Suppressor macrophage (primary cell): ENCODE data around the gene TPPP3.
A peak's percentile ranks its signal among the peaks of the same experiment; 100 is the strongest.
"Not testable (repeated sequence)": the region's sequence is repeated elsewhere in the genome, so short reads cannot be mapped to it uniquely, and the experiment has no call there.

Source experiments
- DNase-seq, 4 experiments: peaks; one replicate each; pipeline ENCODE4 v3.0.0-alpha.2; 2020 to 2022

The TPPP3 gene

DNA sequence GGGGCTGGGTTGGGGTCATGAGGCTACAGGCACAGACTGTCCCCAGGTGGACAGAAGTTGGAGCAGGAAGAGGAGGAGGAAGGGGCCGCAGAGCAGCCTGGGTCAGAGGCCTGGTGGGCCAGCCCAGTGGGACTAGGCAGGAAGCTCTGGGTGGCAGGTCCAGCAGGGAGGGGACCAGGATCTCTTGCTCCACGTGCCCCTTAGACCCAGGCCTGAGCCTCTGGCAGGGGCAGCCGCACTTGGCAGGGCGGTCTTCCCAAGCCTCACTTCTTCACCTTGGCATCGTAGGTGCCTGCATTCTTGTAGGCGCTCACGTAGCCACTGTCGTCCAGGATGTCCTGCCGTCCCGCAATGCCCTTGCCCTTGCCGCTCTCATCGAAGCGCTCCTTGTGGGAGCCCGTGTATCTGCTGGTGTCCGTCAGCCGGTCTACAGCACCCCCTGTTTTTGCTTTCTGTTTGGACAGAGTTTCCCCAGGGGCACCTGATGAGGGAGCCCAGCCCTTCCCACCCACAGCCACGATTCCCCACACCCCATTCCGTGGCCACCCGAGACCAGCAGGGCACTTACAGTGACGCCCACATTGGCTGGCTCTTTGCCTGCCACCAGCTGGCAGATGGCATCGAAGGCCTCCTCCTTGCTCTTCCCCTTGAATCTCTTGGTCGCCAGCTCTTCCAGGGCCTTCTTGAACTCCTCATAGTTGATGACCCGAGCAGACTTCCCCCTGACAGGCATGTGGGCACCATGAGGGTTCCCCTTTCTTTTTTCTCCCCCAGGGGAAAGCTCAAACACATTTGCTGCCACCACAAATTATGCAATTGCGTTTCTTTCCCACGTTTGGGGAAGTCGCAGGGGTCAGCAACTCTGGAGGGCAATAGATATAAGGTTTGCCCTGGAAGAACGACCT lies 3.1 kb downstream of the TPPP3 start:
- peak; percentile 93 to 98 (median 96) for DNase-seq

DNA sequence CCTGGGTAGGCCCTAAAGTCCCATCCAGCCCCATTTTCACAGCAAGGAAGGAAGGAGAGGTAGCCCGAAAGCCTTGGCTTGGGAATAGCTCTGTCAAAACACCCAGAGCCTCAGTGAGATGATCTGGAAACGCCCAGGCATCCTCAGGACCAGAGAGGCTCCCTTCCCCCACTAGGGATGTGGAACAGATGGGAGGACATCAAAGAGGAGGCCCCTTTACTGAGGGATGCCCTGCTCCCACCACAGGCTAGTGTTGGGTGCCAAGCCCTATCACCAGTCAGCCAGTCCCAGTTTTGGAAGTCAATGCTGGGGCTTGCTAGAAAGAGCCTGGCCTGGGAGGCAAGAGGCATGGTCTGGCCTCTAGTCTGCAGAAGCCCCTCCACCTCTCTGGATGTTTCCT lies 4.7 kb downstream of the TPPP3 start:
- no peak for DNase-seq

DNA sequence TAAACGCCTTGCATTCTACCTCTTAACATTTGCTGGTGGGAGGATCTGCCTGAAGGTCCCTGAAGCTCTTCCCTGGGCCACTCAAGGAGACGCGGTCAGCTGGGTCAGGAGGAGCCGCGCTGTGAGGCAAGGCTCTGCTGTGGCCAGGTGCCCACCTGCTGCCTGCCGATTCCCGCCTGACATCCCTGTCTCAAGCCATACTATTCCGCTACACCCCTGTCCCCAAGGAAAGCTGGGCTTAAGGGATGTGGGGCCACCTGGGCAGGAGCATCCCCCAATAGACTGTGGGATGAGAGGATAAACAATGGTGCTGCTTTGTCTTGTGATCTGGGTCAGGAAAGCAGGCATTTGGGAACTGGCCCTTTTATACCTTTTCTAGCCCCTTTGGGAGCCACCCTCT lies 5.1 kb downstream of the TPPP3 start:
- no peak for DNase-seq

GRCh38 chr16:67387479-67388079 lies 5.7 kb downstream of the TPPP3 start:
- DNase-seq: no peak

- no peak for DNase-seq
These were observed 6.3 kb downstream of the TPPP3 start for GRCh38 chr16:67386861-67387455.

DNA sequence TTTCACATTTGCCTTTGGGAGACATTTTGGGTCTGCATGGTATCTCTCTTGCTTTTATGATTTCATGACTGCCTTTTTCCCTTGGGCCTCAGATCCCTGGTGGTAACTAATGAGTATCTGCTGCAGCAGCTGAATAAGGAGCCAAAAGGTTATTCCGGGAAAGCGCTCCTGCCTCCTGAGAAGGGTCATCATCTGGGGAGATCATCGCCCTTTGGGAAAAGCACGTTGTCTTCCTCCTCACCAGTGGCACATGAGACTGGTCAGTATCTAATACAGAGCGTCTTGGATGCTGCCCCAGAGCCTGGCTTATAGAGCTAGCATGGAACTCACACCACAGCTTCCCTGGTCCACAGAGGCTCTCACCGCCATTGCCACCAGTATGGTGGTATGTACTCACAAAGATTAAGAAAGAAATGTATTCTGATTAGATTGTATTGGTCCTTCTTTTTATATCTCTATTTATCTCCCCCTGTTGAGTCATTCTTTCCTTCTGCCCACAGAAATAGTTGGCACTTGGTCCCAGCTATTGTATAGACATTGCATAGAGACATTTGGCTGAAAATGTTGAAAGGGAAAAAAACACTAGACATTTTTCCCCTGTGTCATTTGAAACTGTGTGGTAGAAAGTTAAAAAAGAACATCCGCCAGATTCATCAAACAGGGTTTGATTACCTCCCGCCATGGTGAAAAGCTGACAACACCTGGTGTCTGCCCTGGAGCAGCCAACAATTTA lies 8.4 kb downstream of the TPPP3 start:
- DNase-seq: no peak

DNA sequence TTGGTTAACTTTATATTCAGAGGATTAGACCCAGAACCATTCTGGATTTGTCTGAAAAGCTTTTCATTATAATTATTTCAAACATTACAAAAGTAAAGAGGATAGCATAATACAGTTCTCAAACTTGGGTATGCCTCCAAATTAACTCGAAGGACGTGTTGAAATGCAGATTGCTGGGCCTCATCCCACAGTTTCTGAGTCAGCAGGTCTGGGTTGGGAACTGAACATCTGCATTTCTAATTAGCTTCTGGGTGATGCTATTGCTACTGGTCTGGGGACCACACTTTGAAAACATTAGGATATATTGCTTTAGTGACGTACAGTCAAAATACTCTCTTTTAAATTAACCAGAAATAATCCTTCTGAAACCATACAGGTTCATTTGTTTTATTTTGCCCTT lies 10.0 kb downstream of the TPPP3 start:
- peak; percentile 28 to 58 (median 44) for DNase-seq

DNA sequence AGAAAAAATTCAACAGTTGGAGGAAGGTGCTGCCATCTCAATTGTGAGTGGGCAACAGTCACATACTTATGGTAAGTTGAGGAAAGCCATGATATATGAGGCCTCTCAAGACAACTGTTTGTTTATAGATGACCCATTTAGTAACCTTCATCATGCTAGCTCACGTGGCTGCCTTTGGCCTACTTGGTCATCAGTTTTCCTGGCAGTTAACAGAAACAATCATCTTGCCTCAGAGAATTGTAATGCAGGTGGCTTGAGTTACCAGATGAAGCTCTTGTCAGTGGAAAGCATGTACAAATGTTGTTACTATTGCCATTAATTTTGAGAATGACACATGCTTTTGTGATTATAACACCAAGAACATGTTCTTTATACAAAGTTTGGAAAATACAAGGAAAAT lies 14.7 kb downstream of the TPPP3 start:
- DNase-seq: no peak

DNA sequence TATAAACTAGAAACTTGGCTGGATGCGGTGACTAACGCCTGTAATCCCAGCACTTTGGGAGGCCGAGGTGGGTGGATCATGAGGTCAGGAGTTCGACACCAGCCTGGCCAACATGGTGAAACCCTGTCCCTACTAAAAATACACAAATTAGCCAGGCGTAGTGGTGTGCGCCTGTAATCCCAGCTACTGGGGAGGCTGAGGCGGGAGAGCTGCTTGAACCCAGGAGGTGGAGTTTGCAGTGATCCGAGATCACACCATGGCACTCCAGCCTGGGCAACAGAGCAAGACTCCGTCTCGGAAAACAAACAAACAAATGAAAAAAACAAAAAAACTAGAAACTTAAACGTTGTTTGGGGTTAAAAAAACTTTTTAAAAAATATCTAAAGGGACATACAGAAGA lies 17.3 kb downstream of the TPPP3 start:
- DNase-seq: not testable (repeated sequence)

DNA sequence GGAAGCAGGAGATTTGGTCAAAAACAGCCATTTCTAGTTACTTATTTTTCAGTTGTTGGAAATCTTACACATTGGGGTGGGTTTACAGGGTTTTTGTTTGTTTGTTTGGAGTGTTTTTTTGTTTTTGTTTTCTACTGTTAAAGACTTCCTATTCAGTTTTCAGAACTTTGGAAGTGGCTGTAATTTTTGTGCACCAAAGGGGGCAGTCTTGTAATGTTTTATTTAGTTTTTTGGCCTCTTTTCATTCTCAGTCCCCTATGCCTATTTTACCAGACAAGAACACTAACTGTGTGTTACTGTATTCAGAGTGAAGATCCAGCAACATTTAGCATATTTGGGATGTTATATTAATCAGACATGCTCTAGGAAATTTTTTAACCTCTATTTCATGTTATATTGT lies 20.6 kb downstream of the TPPP3 start:
- peak; percentile 26 to 79 (median 54) for DNase-seq

GRCh38 chr16:67370661-67371060 lies 22.6 kb downstream of the TPPP3 start:
- DNase-seq: no peak

DNA sequence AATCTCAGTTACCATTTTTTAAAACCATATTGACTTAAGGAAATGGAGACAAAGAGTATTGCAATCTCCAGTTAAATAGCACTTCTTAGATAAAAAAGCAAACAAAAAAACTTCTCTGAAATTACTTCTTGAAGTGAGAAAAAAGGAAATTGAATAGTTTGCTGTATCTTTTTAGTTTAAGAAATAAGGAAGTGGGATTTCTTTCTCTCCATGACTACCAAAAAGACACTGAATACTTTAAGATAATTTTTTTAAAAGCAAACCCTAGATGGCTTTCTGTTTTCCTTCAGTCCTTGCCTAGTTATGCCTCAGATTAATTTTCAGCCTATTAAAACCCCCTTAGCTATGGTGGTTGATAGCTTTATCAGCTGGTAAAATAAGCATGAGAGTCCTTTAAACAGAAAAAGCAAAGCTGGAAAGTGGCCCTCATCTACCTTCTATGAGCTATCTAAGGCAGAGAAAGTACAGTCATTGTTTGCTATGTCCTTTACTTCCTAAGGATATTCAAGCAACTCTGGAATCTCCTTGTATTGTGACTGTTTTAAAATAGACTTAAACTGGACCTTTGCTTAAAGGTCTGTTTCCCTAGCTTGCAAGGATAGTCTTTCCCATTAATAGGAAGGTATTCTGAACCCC lies 28.6 kb downstream of the TPPP3 start:
- peak in 2 of 4 experiments; percentile 61 to 66 for DNase-seq

DNA sequence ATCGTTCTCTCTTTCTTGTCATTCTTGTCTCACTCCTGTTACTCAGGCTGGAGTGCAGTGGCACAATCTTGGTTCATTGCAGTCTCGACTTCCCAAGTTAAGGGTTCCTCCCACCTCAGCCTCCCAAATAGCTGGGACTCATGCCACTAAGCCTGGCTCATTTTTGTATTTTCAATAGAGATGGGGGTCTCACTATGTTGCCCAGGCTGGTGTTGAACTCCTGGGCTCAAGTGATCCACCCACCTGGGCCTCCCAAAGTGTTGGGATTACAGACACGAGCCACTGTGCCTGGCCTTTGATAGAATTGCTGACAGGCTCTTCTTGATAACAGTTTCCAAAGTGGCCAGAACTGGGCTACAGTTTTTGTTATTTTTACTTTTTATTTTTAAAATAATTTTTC lies 32.3 kb downstream of the TPPP3 start:
- DNase-seq: no peak

DNA sequence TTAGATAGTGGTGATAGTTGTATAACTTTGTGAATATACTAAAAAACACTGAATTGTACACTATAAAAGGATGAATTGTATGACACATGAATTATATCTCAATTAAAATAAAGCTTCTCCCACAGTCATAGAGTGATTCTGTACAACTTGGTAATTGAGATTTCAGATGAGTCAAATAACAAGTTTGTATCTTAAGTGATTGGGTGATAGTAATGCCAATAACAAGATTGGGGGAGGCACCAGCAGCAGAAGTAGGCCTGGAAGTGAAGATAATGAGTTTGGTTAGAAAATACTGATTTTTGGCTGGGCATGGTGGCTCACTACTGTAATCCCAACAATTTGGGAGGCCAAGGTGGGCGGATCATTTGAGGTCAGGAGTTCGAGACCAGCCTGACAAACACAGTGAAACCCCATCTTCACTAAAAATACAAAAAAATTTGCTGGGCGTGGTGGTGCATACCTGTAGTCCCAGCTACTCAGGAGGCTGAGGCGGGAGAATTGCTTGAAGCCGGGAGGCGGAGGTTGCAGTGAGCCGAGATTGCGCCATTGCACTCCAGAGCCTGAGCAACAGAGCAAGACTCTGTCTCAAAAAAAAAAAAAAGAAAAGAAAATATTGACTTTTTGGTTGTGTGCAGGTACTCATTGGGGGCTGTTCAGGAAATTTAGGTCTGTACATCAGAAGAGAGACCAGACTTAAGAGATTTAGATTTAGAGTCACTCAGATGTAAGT lies 33.6 kb downstream of the TPPP3 start:
- not testable (repeated sequence) for DNase-seq

DNA sequence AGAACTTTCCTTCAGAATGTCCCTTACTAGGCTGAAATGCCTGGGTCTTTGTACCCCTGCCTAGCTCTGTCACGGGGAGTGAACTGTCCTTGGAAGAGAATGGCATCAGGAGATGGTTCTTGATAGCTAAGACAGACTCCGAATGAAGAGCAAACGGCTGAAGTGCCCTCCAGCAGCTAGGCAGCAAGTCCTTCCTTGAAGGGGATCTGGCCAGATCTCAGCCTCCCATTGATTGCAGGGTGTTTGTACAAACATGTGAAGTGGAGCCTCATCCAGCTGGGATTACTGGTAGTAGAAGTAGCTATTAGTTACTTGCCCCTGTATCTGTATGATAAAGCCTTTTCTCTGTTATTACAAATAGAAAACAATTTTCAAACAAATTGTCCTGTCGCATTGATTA lies 35.7 kb downstream of the TPPP3 start:
- no peak for DNase-seq

DNA sequence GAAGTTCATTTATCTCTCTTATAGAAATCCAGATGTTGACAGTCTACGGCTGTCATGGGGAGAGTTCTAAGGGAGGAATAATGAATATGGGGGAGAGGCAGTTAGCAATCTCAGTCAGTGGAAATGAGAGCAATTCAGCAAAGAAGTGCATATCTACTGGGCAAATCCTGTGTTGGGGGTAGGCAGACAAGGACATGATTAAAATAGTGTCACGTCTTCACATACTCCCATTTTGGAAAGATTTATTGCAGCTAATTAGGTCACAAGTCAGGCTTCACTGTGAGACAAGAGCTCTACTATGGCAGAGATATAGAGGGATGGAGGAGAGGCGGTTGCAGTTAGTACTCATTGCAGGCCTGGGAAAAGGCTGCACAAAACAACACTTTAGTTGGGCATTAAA lies 36.9 kb downstream of the TPPP3 start:
- DNase-seq: no peak

DNA sequence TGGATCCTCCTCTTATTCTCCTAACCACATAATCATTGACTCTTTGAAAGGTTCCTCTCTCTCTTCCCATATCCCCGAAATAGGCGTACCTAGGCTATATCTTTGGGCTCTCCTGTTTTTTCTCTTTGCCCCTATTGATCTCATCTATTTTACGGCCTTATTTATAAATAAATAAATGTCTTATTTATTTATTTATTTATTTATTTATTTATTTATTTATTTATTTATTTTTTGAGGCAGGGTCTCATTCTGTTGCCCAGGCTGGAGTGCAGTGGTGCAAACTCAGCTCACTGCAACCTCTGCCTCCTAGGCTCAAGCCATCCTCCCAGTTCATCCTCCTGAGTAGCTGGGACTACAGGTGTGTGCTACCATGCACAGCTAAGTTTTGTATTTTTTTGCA lies 40.8 kb downstream of the TPPP3 start:
- DNase-seq: not testable (repeated sequence)

GRCh38 chr16:67350324-67350723 lies 43.0 kb downstream of the TPPP3 start:
- DNase-seq: no peak

- DNase-seq: peak; percentile 14 to 74 (median 46)
These were observed 44.1 kb downstream of the TPPP3 start for GRCh38 chr16:67349172-67349571.

- DNase-seq: no peak
These were observed 47.0 kb downstream of the TPPP3 start for GRCh38 chr16:67346341-67346740.

GRCh38 chr16:67345401-67345800 lies 47.9 kb downstream of the TPPP3 start:
- peak; percentile 8 to 35 (median 19) for DNase-seq

- no peak for DNase-seq
These were observed 50.7 kb downstream of the TPPP3 start for GRCh38 chr16:67342616-67343015.
